Activated CD4-positive, alpha-beta T cell treated with anti-CD3 and anti-CD28 coated beads for 48 hours (primary cell): ENCODE measurements around the gene MTMR3.
"Not testable (repeated sequence)": the region's sequence is repeated elsewhere in the genome, so short reads cannot be mapped to it uniquely, and the experiment has no call there.

Experiments
- DNase-seq: peaks from one replicate; pipeline ENCODE4 v3.0.0-alpha.2; 2020

Gene MTMR3

GRCh38 chr22:30031328-30031727 is 148.4 kb downstream of the MTMR3 start:
- no peak for DNase-seq

DNA sequence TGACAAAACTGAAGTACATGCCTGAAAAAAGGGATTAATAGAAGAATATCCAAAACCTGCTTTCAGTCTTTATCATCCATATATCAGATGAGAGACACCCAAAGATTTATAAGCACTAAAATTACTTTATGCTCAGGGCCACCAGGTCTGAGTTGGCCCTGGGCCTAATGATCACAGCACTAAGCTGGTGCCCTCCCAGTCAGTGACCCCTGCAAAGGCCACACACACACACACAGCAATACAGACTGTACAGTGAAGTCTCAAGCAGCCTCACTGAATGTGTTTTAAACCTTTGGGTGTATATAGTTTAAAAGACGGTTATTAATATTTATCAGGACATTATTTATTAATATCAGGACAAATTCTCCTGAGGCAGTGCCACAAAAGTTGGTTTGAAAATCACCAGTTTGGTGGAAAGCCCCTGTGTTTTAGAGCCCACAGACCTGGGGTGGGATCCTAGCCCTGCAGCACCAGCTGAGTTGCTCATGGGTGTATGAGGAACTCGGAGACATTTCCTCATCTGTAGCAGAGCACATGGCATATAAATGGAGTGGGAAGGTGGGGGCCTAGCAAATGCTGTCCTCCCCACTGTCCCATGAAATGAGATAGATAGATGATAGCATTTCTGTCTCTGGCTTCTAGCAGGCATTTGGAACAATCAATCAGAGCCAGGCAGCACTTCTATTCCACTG is 148.9 kb downstream of the MTMR3 start:
- no peak for DNase-seq

DNA sequence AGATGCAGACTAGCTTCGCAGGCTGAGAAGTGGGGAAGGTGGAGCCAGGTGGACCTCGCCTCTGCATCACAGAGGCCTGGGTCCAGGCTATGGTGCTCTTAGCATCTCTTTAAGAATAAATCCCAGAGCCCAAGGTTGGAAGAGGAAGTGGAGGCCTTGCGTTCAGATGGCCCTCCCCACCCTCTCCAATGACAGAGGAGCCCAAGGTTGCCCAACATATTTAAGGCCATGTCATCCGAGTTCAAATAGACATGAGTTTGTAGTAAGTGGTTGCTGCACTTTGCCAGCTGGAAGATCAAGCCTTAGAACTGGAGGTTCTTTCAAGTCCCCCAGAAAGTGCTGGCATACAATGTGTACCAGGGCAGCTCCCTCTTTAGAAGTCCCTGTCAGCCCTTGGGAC is 150.2 kb downstream of the MTMR3 start:
- DNase-seq: no peak

DNA sequence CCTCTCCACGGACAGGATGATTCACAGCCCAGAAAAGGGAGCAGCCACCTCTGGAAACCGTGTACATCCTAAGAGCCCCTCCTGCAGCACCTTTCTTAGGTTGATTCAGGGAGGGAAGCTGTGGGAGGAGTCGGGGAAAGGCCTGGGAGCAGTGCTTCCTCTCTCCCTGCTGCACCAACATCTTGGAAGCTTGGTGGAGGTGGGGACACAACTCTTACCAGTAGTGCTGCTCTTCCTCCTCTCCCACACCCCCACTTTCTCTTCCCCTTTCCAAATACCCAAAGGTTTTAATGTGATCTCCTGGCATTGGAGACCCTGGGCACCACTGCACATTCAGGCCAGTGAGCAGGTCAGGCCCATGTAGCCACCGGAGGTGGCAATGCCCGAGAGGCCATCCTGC is 150.9 kb downstream of the MTMR3 start:
- no peak for DNase-seq

GRCh38 chr22:30036656-30037055 is 153.7 kb downstream of the MTMR3 start:
- no peak for DNase-seq

- DNase-seq: no peak
Measured at GRCh38 chr22:30038219-30038618, 155.2 kb downstream of the MTMR3 start.

- DNase-seq: no peak
Measured at GRCh38 chr22:30040499-30041260, 157.7 kb downstream of the MTMR3 start.

GRCh38 chr22:30041475-30041874 is 158.5 kb downstream of the MTMR3 start:
- DNase-seq: no peak

GRCh38 chr22:30041881-30042280 is 158.9 kb downstream of the MTMR3 start:
- DNase-seq: no peak

DNA sequence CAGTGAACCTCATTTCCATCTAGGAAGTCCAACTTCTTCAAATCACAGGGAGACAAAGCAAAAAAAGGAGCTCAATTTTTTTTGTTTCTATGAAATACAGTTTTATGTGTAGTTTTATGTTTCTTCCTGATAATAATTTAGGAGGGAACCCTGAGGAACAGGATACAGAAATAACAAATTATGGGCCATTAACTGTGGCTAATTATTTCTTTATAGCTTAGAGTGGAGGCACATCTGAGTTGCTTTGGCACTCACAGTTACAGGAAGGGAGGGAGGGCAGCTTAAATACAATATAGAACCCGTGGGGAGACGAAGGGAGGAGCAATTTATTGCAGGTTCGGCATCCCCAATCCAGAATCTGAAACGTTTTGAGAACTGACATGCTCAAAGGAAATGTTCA is 160.2 kb downstream of the MTMR3 start:
- DNase-seq: no peak

DNA sequence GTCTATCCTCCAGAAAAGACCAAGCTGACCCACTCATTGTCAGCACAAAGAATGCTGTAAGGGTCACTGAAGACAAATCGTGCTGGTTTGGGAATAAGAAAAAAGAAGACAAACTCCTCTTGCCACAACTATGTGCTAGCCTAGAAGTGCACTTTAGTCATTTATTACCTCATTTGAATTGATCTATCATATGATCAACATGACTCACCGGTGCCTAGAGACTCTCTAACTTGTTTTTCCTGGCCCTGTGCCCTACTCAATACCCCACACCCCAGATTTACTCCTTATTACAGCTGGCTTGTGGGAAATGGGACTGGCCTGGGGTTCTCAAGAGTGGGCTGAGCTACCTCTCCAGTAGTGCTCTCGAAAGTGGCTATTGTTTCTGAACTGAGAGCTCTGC is 161.4 kb downstream of the MTMR3 start:
- peak; percentile 12 for DNase-seq

DNA sequence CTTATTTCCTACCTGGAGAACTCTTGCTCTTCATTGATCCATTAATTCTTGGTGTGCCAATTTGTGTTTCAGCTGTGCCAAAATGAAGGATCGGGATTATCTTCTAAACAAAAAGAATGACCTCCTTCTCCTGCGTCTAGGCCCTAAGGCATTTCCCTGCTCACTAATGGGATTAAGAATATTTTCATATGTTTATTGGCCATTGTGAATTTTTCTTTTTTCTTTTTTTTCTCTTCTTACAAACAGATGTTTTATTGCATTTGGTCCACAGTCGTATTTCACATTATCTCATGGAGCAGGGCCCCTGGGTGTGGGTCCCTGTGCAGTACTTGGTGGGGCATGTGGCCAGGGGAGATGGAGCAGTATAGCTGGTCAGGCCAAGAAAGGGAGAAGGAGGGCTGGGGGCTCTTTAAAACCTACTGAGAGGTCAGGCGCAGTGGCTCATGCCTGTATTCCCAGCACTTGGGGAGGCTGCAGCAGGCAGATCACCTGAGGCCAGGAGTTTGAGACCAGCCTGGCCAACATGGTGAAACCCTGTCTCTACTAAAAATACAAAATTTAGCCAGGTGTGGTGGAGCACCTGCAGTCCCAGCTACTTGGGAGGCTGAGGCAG is 162.0 kb downstream of the MTMR3 start:
- DNase-seq: no peak

GRCh38 chr22:30045494-30045887 is 162.5 kb downstream of the MTMR3 start:
- DNase-seq: no peak

DNA sequence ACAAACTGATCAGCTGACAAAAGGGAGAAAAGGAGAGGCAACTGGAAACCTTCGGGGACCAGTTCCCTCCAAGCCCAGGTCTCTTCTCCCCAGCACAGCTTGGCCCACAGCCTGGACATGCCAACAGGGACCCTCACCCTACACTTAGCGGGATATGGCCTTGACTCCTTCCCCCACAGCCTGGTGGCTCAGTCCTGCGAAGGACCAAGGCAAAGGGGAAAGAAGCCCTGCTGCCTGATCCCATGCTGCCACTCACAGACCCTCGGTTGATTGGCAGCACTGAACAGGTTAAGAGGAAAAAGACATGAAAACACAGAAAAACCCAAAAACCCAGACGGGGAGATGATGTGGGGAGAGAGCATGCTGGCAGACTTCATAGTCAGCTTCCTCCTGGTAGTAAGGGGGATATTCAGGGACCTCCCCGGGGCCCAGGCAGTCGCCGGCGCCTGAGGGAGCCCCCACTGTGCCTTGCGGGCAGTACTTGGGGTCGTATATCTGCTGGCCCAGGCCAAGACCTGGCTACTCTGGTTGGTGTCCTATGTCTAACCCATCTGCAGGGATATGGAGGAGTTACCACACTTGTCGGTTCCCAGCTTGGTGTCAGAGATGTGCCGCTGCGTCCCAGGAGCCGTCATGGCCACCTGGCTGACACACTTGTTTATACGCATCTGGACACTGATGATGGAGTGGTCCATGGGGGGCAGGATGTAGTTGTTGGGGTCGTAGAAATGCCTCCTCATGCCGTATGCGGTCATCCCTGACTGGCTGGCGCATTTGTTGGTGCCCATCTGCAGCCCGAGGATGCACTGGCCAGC is 163.1 kb downstream of the MTMR3 start:
- DNase-seq: no peak

DNA sequence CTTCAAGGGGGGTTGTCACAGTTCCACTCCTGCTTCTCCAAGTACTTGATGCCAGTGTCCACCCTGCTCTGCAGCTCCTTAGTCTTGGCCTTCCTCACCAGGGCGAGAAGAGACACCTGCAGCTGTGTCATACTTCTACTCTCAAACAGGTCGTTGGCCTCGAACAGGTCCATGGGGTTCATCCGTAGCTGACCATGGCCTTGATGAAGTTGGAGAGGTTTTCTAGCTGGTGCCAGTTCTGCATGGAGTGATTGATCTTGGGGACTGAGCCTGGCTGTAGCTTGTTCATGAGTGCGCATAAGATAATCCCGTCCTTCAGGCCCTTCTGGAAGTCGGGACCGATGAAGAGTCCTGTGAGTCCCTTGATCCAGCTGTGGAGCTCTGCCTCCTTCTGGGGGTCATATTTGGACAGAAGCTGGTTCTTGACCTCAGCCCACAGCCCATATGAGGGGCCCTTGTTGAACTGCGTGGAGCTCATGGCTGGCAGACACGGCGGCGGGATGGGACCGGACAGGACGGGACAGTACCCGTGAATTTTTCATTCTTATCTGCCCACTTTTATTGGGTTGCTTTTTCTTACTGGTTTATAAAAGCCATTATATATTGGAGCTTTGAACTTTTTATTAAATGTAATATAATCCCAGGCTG is 163.9 kb downstream of the MTMR3 start:
- no peak for DNase-seq

DNA sequence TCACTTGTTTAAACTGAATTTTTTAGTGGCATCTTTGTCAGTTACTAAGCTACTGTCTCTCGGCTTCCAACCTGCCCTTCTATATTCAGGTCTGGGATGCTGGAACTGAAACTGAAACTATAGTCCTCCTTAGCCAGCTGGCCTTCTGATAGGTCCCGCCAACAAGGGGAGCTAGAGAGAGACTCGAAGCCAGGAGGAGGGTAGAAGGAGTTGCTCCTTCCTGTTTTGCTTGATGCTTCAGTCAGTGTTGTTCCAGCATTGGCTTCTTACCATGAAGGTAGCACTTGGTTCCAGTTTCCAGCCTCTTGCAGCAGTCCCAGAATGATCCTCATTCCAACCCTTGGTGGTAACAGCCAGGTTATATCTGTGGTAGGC is 164.4 kb downstream of the MTMR3 start:
- DNase-seq: no peak

DNA sequence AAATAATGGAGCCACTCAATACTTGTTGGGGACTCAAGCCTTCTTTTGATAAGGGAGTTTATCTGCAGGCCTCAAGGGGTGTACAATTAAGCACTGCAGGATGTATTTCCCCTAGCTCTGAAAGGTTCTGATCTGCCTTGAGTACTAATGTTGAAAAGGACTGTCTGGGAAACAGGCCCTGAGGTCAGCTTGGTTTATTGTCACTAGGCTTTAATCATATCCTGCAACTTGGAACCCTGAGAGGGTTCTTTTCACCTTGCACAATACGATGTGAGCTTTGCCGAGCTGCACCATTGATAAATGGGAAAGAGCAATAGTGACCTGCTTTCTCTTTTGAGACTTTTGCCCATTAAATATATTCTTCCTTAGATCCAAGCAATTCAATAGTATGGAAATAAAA is 165.7 kb downstream of the MTMR3 start:
- no peak for DNase-seq

- DNase-seq: no peak
Measured at GRCh38 chr22:30054067-30054763, 171.2 kb downstream of the MTMR3 start.

GRCh38 chr22:30054764-30055069 is 171.7 kb downstream of the MTMR3 start:
- DNase-seq: no peak

DNA sequence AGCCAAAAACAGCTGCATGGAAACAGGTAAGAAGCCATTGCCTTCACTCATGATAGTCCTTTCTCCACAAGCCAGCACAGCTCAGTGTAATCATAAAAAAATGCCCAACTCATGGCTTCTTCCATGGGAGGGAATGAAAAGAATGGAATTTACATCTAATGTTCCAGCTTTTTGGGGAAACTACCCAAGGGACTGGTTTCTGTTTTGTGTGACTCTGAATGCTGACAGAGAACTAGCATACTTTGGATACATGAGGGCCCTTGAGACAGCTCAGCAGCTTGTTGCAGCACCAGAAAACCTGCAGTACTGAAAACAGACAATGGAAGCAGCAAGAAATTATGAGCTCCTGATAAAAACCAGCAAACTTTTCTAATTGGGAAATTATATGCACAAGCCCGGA is 173.0 kb downstream of the MTMR3 start:
- no peak for DNase-seq

DNA sequence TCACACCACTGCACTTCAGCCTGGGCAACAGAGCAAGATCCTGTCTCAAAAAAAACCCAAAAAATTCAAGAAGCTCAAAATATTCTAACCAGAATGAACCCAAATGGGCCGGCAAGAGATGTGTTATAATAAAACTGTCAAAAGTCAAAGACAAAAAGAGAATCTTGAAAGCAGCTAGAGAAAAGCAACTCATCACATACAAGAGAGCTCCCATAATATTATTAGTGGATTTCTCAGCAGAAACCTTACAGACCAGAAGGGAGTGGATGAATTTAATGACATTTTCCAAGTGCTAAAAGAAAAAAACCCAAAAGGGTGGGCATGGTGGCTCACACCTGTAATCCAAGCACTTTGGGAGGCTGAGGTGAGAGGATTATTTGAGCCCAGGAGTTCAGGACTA is 174.4 kb downstream of the MTMR3 start:
- DNase-seq: no peak

DNA sequence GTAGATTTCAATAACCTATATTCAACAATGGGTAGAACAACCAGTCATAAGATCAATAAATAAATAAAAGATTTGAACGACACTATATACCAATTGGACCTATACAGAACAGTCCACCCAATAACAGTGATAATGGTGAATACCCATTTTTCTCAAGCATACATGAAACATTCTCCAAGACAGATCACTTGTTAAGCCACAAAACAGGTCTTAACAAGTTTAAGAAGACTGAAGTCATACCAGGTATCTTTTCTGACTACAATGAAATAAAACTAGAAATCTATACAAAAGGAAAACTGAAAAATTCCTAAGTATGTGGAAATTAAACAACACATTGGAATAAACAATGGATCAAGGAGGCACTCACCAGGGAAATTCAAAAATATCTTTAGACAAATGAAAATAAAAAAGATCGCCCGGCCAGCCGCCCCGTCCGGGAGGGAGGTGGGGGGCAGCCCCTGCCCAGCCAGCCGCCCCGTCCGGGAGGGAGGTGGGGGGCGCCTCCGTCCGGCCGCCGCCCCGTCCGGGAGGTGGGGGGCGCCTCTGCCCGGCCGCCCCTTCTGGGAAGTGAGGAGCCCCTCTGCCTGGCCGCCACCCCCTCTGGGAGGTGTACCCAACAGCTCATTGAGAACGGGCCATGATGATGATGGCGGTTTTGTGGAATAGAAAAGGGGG is 176.5 kb downstream of the MTMR3 start:
- DNase-seq: not testable (repeated sequence)
